A549 (cell line): Measurements from ENCODE around the gene BEND2. TPM values are rescaled to one million over a fixed set of nuclear protein-coding genes. Genes with fewer than 3 reads are reported as not detected.

Source experiments
- ATAC-seq, 2 experiments: fragments of 200-7000 bp in 1 of 2; fragments of >200 bp in 1 of 2; cut with Nextera tagmentation in 1 of 2; cut with Tn5 transposase in 1 of 2; 3 replicates each; pipeline versions ENCODE4 v1.8.0 to v1.9.1; 2018 to 2020; ENCODE audit warnings: mild to moderate bottlenecking in 1 of 2, moderate library complexity in 1 of 2
- CTCF ChIA-PET: fragments of 300-600 bp; sonication (Branson Sonifier 250); formaldehyde crosslinking; extraction: SDS; loops from one replicate; lab custom pipeline; 2021; ENCODE audit warnings: antibody characterized with exemption, inconsistent platforms; lab: Yijun Ruan, JAX
- POLR2A ChIA-PET: fragments of 350-600 bp; formaldehyde crosslinking; extraction: SDS; loops from one replicate; lab custom pipeline; 2021; ENCODE audit warnings: antibody characterized with exemption, inconsistent platforms; lab: Yijun Ruan, JAX
- DNase-seq, 2 experiments: peaks; one replicate each; pipeline versions ENCODE4 v3.0.0 to v3.0.0-alpha.2; 2011 to 2016; ENCODE audit warnings: low read depth in 1 of 2, low spot score in 1 of 2
- FAIRE-seq: peaks from 2 replicates; lab custom pipeline; 2011; peaks lifted over from hg19 to GRCh38; lab: Jason Lieb, UNC
- H3K27ac ChIP-seq, 2 experiments: fragments of >200 bp; sonication (Bioruptor Twin); formaldehyde crosslinking; 3 replicates each; pipeline ENCODE4 v1.5.1; 2016 to 2017
- H3K4me1 ChIP-seq: fragments of >200 bp; sonication (Bioruptor Twin); formaldehyde crosslinking; 3 replicates; pipeline ENCODE4 v1.6.1; 2016
- H3K4me2 ChIP-seq: fragments of >200 bp; sonication (Bioruptor Twin); formaldehyde crosslinking; 3 replicates; pipeline ENCODE4 v1.6.1; 2016
- H3K4me3 ChIP-seq: fragments of >200 bp; sonication (Bioruptor Twin); formaldehyde crosslinking; 3 replicates; pipeline ENCODE4 v1.5.1; 2016
- H3K9me3 ChIP-seq: fragments of >200 bp; sonication (Bioruptor Twin); formaldehyde crosslinking; 3 replicates; pipeline ENCODE4 v1.6.1; 2016
- CEBPB ChIP-seq, 2 experiments: fragments of >200 bp in 1 of 2; sonication (Bioruptor Twin) in 1 of 2; formaldehyde crosslinking in 1 of 2; IDR thresholded peaks; 2 replicates each; pipeline ENCODE4 v1.6.1; 2012 to 2016
- CHD2 ChIP-seq: fragments of 150-350 bp; IDR thresholded peaks from 2 replicates; pipeline ENCODE4 v1.6.1; 2014; ENCODE audit warnings: low read length; ENCODE audit not compliant: partially characterized antibody
- CHD4 ChIP-seq: fragments of 200-600 bp; sonication (generic); IDR thresholded peaks from 2 replicates; pipeline ENCODE4 v1.6.1; 2016; ENCODE audit warnings: antibody characterized with exemption, mild to moderate bottlenecking, borderline replicate concordance
- EHMT2 ChIP-seq: fragments of 200-600 bp; sonication (generic); IDR thresholded peaks from 2 replicates; pipeline ENCODE4 v1.6.1; 2016; ENCODE audit warnings: antibody characterized with exemption, low read depth, mild to moderate bottlenecking, moderate library complexity
- ESRRA ChIP-seq: fragments of 150-350 bp; IDR thresholded peaks from 2 replicates; pipeline ENCODE4 v1.6.1; 2014; ENCODE audit warnings: mild to moderate bottlenecking, low read length, borderline replicate concordance
- FOXS1 ChIP-seq: fragments of 250-450 bp; sonication (Bioruptor Pico); IDR thresholded peaks from 2 replicates; pipeline ENCODE4 v1.5.0; 2020; ENCODE audit warnings: mild to moderate bottlenecking, moderate library complexity
- HDAC2 ChIP-seq: fragments of 200-600 bp; sonication (generic); IDR thresholded peaks from 2 replicates; pipeline ENCODE4 v1.6.1; 2016
- HEYL ChIP-seq: fragments of 250-450 bp; sonication (Bioruptor Pico); IDR thresholded peaks from 2 replicates; pipeline ENCODE4 v1.8.0; 2021; ENCODE audit warnings: mild to moderate bottlenecking, moderate library complexity
- JUN ChIP-seq, 2 experiments: fragments of >200 bp; sonication (Bioruptor Twin); formaldehyde crosslinking; IDR thresholded peaks; 2 replicates in 1 of 2; 3 replicates in 1 of 2; pipeline ENCODE4 v1.6.1; 2016 to 2017
- KDM1A ChIP-seq: fragments of 200-600 bp; sonication (generic); IDR thresholded peaks from 2 replicates; pipeline ENCODE4 v1.6.1; 2016; ENCODE audit warnings: low read depth, mild to moderate bottlenecking
- KDM5A ChIP-seq: fragments of 200-600 bp; sonication (generic); IDR thresholded peaks from 2 replicates; pipeline ENCODE4 v1.6.1; 2016; ENCODE audit warnings: antibody characterized with exemption, mild to moderate bottlenecking
- NFE2L2 ChIP-seq: fragments of 150-350 bp; conservative IDR thresholded peaks from 2 replicates; pipeline ENCODE4 v1.6.1; 2014; ENCODE audit warnings: low read length
- PHF8 ChIP-seq: fragments of 200-600 bp; sonication (generic); IDR thresholded peaks from 2 replicates; pipeline ENCODE4 v1.6.1; 2016; ENCODE audit warnings: low read depth, mild to moderate bottlenecking, antibody characterized with exemption, moderate library complexity, borderline replicate concordance
- RAD21 ChIP-seq, 2 experiments: fragments of >200 bp in 1 of 2; sonication (Bioruptor Twin) in 1 of 2; formaldehyde crosslinking in 1 of 2; IDR thresholded peaks in 1 of 2; conservative IDR thresholded peaks in 1 of 2; 2 replicates in 1 of 2; 3 replicates in 1 of 2; pipeline ENCODE4 v1.6.1; 2012 to 2018; ENCODE audit warnings: inconsistent platforms in 1 of 2
- RARB ChIP-seq: fragments of 250-450 bp; sonication (Bioruptor Pico); IDR thresholded peaks from 2 replicates; pipeline ENCODE4 v1.8.0; 2021; ENCODE audit warnings: mild to moderate bottlenecking, moderate library complexity
- RCOR1 ChIP-seq: fragments of 150-350 bp; IDR thresholded peaks from 2 replicates; pipeline ENCODE4 v1.6.1; 2014; ENCODE audit warnings: antibody characterized with exemption, low read length, low read depth
- RNF2 ChIP-seq: fragments of 200-600 bp; sonication (generic); IDR thresholded peaks from 2 replicates; pipeline ENCODE4 v1.6.1; 2016; ENCODE audit warnings: low read depth, mild to moderate bottlenecking, antibody characterized with exemption, moderate library complexity, borderline replicate concordance
- ZC3H11A ChIP-seq: fragments of 450-650 bp; IDR thresholded peaks from 2 replicates; pipeline ENCODE4 v1.6.1; 2014; ENCODE audit warnings: antibody characterized with exemption, mild to moderate bottlenecking
- WGBS: methylation state at CpG from one replicate; pipeline ENCODE4 v1.1.6; 2017; ENCODE audit errors: missing lambda C conversion rate; 5-methylcytosine and 5-hydroxymethylcytosine counted together
- polyA plus RNA-seq, 4 experiments: library from polyadenylated mRNA; depleted of rRNA in 3 of 4; stranded (reverse); fragments of >200 nt; fragmentation: RNase III in 1 of 4; extraction: RNeasy Plus Mini Kit Qiagen cat#74134 plus additional on column Dnase treatment in 1 of 4; gene quantifications; 2 replicates in 3 of 4; 3 replicates in 1 of 4; pipeline ENCODE4 v1.2.3, GENCODE V29; 2011 to 2017
- TF ChIP-seq, protein P1 (sequence below): fragments of >200 bp; sonication (Bioruptor Twin); formaldehyde crosslinking; IDR thresholded peaks from 3 replicates; pipeline ENCODE4 v1.6.1; 2016
- TF ChIP-seq, protein P2 (sequence below): fragments of 250-450 bp; sonication (Bioruptor Pico); IDR thresholded peaks from 2 replicates; pipeline ENCODE4 v1.5.0; 2020; ENCODE audit warnings: low read depth, mild to moderate bottlenecking, moderate library complexity
- TF ChIP-seq, protein P3 (sequence below): IDR thresholded peaks from 2 replicates; pipeline ENCODE4 v1.6.1; 2012
- TF ChIP-seq, protein P4 (sequence below): fragments of 200-600 bp; sonication (generic); IDR thresholded peaks from 2 replicates; pipeline ENCODE4 v1.6.1; 2016; ENCODE audit warnings: antibody characterized with exemption, mild to moderate bottlenecking, moderate library complexity
- TF ChIP-seq, protein P5 (sequence below): IDR thresholded peaks from 2 replicates; pipeline ENCODE4 v1.6.1; 2012

The BEND2 gene
- polyA plus RNA-seq, 2 of the 4 experiments (the other 2 are of a cell fraction): not detected

DNA sequence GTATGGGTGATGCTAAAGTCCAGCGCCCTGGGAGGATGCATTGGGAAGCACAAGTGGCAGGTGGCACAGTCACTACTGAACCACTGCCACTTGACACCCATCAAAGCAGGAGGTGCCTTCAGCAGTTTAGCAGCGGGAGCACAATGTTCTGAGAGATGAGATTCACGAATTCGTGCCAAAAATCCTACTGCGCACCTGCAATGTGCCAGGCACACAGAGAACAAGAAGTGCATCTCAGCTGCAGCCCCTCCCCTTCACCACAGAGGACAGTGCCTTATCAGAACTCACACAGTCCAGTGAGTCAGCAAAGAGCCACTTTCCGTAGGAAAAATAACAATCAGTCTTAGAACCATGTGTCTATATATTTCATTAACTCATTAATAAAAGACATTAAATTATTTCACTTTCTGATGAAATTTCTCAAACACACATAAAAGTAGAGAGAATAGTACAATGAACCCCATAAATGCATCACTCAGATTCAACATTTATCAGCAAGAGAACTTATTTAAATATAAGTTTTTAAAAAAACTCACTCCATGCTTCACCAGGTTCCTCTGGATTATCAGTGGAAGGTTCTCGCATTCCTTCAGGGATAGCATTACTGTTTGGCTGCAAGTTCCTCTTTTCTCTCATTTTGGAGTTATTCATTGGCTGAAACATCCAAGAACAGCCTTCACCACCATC is 47.0 kb downstream of the BEND2 start:
- FAIRE-seq (no peak), ATAC-seq (no peak; a peak in 1 of 6 replicates), DNase-seq (no peak)
- TF ChIP-seq CHD4: no peak
- TF ChIP-seq ESRRA: no peak
- no peak for TF ChIP-seq KDM5A
- no peak for TF ChIP-seq RCOR1
- no peak for TF ChIP-seq RARB (CRISPR knock-in tag)
- TF ChIP-seq, protein P1, sequence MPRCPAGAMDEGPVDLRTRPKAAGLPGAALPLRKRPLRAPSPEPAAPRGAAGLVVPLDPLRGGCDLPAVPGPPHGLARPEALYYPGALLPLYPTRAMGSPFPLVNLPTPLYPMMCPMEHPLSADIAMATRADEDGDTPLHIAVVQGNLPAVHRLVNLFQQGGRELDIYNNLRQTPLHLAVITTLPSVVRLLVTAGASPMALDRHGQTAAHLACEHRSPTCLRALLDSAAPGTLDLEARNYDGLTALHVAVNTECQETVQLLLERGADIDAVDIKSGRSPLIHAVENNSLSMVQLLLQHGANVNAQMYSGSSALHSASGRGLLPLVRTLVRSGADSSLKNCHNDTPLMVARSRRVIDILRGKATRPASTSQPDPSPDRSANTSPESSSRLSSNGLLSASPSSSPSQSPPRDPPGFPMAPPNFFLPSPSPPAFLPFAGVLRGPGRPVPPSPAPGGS: no peak
- TF ChIP-seq NFE2L2: no peak
- no peak for TF ChIP-seq RNF2
- no peak for TF ChIP-seq CEBPB (IDR thresholded peaks at IDR 0.05)
- TF ChIP-seq CHD2: no peak
- TF ChIP-seq, protein P2, sequence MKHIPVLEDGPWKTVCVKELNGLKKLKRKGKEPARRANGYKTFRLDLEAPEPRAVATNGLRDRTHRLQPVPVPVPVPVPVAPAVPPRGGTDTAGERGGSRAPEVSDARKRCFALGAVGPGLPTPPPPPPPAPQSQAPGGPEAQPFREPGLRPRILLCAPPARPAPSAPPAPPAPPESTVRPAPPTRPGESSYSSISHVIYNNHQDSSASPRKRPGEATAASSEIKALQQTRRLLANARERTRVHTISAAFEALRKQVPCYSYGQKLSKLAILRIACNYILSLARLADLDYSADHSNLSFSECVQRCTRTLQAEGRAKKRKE (CRISPR knock-in tag): no peak
- TF ChIP-seq HEYL (CRISPR knock-in tag): no peak
- TF ChIP-seq FOXS1 (CRISPR knock-in tag): no peak
- TF ChIP-seq JUN (IDR thresholded peaks at IDR 0.05): no peak
- H3K9me3 ChIP-seq: no peaks in the 10 kb centered on the region
- ChIA-PET CTCF (no interaction called here), POLR2A (no interaction called here)
- WGBS: 56% methylated on average over 7 of the region's 7 CpGs
- no peak overlapping the region for H3K4me2 ChIP-seq
- no peaks in the 10 kb centered on the region for H3K4me1 ChIP-seq
- H3K4me3 ChIP-seq: no peak overlapping the region
- H3K27ac ChIP-seq: no peak overlapping the region

DNA sequence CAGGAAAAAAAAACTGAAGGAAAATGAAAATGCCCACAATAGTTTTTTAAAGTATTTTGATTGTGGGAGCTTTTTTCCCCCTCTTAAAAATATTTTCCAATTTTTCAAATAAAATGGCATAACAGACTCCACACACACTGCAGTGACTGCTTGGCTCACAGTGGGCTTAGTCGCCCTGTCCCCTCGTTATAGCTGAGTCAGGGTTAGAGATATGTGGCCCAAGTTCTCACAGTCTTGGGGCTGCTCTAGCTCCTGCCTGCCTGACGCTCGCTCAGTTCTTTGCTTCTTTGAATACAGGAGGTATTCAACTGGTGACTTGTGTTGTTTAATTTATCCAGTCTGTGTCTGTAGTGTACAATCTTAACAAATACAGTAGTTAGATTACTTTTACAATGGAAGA is 47.7 kb downstream of the BEND2 start:
- DNase-seq (no peak), ATAC-seq (no peak)
- Histone ChIP-seq H3K4me1 (no peaks in the 10 kb centered on the region), H3K27ac (no peak overlapping the region), H3K4me3 (no peak overlapping the region), H3K9me3 (no peaks in the 10 kb centered on the region)
- POLR2A ChIA-PET: no interaction called here
- WGBS: 60% methylated on average over 4 of the region's 4 CpGs
- CTCF ChIA-PET: no interaction called here
- TF ChIP-seq RAD21 (conservative IDR thresholded peaks at IDR 0.05 in 1 of 2, IDR thresholded peaks at IDR 0.05 in 1 of 2): no peak
- TF ChIP-seq EHMT2: no peak
- TF ChIP-seq, protein P3, sequence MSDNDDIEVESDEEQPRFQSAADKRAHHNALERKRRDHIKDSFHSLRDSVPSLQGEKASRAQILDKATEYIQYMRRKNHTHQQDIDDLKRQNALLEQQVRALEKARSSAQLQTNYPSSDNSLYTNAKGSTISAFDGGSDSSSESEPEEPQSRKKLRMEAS: no peak
- TF ChIP-seq CEBPB (IDR thresholded peaks at IDR 0.05): no peak
- TF ChIP-seq KDM1A: no peak
- no peak for TF ChIP-seq ZC3H11A
- no peak for TF ChIP-seq RNF2
- TF ChIP-seq, protein P4, sequence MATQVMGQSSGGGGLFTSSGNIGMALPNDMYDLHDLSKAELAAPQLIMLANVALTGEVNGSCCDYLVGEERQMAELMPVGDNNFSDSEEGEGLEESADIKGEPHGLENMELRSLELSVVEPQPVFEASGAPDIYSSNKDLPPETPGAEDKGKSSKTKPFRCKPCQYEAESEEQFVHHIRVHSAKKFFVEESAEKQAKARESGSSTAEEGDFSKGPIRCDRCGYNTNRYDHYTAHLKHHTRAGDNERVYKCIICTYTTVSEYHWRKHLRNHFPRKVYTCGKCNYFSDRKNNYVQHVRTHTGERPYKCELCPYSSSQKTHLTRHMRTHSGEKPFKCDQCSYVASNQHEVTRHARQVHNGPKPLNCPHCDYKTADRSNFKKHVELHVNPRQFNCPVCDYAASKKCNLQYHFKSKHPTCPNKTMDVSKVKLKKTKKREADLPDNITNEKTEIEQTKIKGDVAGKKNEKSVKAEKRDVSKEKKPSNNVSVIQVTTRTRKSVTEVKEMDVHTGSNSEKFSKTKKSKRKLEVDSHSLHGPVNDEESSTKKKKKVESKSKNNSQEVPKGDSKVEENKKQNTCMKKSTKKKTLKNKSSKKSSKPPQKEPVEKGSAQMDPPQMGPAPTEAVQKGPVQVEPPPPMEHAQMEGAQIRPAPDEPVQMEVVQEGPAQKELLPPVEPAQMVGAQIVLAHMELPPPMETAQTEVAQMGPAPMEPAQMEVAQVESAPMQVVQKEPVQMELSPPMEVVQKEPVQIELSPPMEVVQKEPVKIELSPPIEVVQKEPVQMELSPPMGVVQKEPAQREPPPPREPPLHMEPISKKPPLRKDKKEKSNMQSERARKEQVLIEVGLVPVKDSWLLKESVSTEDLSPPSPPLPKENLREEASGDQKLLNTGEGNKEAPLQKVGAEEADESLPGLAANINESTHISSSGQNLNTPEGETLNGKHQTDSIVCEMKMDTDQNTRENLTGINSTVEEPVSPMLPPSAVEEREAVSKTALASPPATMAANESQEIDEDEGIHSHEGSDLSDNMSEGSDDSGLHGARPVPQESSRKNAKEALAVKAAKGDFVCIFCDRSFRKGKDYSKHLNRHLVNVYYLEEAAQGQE: no peak
- no peak for TF ChIP-seq PHF8
- no peak for TF ChIP-seq HDAC2
- TF ChIP-seq, protein P5, sequence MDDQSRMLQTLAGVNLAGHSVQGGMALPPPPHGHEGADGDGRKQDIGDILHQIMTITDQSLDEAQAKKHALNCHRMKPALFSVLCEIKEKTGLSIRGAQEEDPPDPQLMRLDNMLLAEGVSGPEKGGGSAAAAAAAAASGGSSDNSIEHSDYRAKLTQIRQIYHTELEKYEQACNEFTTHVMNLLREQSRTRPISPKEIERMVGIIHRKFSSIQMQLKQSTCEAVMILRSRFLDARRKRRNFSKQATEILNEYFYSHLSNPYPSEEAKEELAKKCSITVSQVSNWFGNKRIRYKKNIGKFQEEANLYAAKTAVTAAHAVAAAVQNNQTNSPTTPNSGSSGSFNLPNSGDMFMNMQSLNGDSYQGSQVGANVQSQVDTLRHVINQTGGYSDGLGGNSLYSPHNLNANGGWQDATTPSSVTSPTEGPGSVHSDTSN: no peak
- TF ChIP-seq, all 56 proteins: peak for 0
- FAIRE-seq: no peak
- H3K4me2 ChIP-seq: no peak overlapping the region
